Right lobe of liver (tissue), 4 donors: Measurements from ENCODE around the gene GRB14.

ENCODE experiments used
- CTCF ChIP-seq, 4 donors: fragments of 200-600 bp in 3 of 4; fragments of 450-650 bp in 1 of 4; IDR thresholded peaks; one replicate each; pipeline versions ENCODE4 v1.5.1 to v1.8.0; 2016 to 2022; ENCODE audit warnings: antibody characterized with exemption in 4 of 4, mild to moderate bottlenecking in 2 of 4
- POLR2A ChIP-seq: fragments of 450-650 bp; IDR thresholded peaks from one replicate; pipeline ENCODE4 v1.6.1; 2017; ENCODE audit warnings: antibody characterized with exemption, mild to moderate bottlenecking
- donor health status: DM: no; HTN: no; CAD: no.
- donor health status: DM: no; HTN: no; CAD: no.
- donor health status: DM: no; HTN: yes; CAD: no.

- TF ChIP-seq CTCF (IDR thresholded peaks at IDR 0.05), result no peak
- TF ChIP-seq POLR2A, result no peak
Measured at GRCh38 chr2:164561416-164561815, 59.9 kb downstream of the GRB14 start.
